Astrocyte (in vitro differentiated cells and primary cell): ENCODE results near the gene NOS1AP. TPM values are rescaled to one million over a fixed set of nuclear protein-coding genes. Genes with fewer than 3 reads are reported as not detected.

Experiments used
- DNase-seq: peaks from one replicate; pipeline ENCODE4 v3.0.0-alpha.2; 2010; ENCODE audit warnings: low read depth
- FAIRE-seq: peaks from 2 replicates; lab custom pipeline; 2011; peaks lifted over from hg19 to GRCh38; lab: Jason Lieb, UNC
- H2AFZ ChIP-seq: 2 replicates; pipeline ENCODE4 v1.6.0; 2012; ENCODE audit warnings: low read depth, low read length, inconsistent platforms
- H3K27ac ChIP-seq: 2 replicates; pipeline ENCODE4 v1.5.1; 2011; ENCODE audit warnings: low read depth, low read length, inconsistent platforms
- H3K27me3 ChIP-seq: 2 replicates; pipeline ENCODE4 v1.6.0; 2011; ENCODE audit warnings: low read length, inconsistent platforms; ENCODE audit not compliant: insufficient read depth
- H3K36me3 ChIP-seq: 2 replicates; pipeline ENCODE4 v1.5.1; 2011; ENCODE audit warnings: low read length, inconsistent platforms; ENCODE audit not compliant: insufficient read depth
- H3K4me1 ChIP-seq: 2 replicates; pipeline ENCODE4 v1.5.1; 2011; ENCODE audit warnings: low read length, inconsistent platforms; ENCODE audit not compliant: insufficient read depth
- H3K4me2 ChIP-seq: 2 replicates; pipeline ENCODE4 v1.6.0; 2012; ENCODE audit warnings: low read length, inconsistent platforms
- H3K4me3 ChIP-seq: 2 replicates; pipeline ENCODE4 v1.5.1; 2011; ENCODE audit warnings: low read depth, mild to moderate bottlenecking, low read length, inconsistent platforms; ENCODE audit not compliant: insufficient read depth
- H3K79me2 ChIP-seq: 2 replicates; pipeline ENCODE4 v1.6.0; 2012; ENCODE audit warnings: mild to moderate bottlenecking, low read length, inconsistent platforms; ENCODE audit not compliant: insufficient read depth
- H3K9ac ChIP-seq: 2 replicates; pipeline ENCODE4 v1.6.0; 2012; ENCODE audit warnings: mild to moderate bottlenecking, low read length, inconsistent platforms
- H3K9me3 ChIP-seq: 2 replicates; pipeline ENCODE4 v1.5.1; 2012; ENCODE audit warnings: low read depth, mild to moderate bottlenecking, low read length, inconsistent platforms; ENCODE audit not compliant: insufficient read depth
- H4K20me1 ChIP-seq: 2 replicates; pipeline ENCODE4 v1.6.0; 2012; ENCODE audit warnings: low read length, inconsistent platforms; ENCODE audit not compliant: insufficient read depth
- H3K27ac Mint-ChIP-seq: one replicate; pipeline ENCODE4 v1.8.0; 2021; ENCODE audit warnings: mild to moderate bottlenecking, mixed read lengths; ENCODE audit not compliant: unreplicated experiment
- H3K27me3 Mint-ChIP-seq: one replicate; pipeline ENCODE4 v1.8.0; 2021; ENCODE audit warnings: low read depth, mixed read lengths; ENCODE audit not compliant: unreplicated experiment
- H3K36me3 Mint-ChIP-seq: one replicate; pipeline ENCODE4 v1.8.0; 2021; ENCODE audit warnings: low read depth, mixed read lengths; ENCODE audit not compliant: unreplicated experiment
- H3K4me1 Mint-ChIP-seq: one replicate; pipeline ENCODE4 v1.8.0; 2021; ENCODE audit warnings: low read depth, mixed read lengths; ENCODE audit not compliant: unreplicated experiment
- H3K4me3 Mint-ChIP-seq: one replicate; pipeline ENCODE4 v1.8.0; 2021; ENCODE audit warnings: mild to moderate bottlenecking, moderate library complexity, mixed read lengths; ENCODE audit not compliant: unreplicated experiment
- H3K9me3 Mint-ChIP-seq: one replicate; pipeline ENCODE4 v1.8.0; 2021; ENCODE audit warnings: mild to moderate bottlenecking, mixed read lengths; ENCODE audit not compliant: unreplicated experiment
- CTCF ChIP-seq: IDR thresholded peaks from 2 replicates; pipeline ENCODE4 v1.5.1; 2011; ENCODE audit warnings: low read depth, mild to moderate bottlenecking, inconsistent platforms, low read length, moderate library complexity; ENCODE audit not compliant: insufficient read depth
- EZH2 ChIP-seq: IDR thresholded peaks from 2 replicates; pipeline ENCODE4 v1.6.1; 2012; ENCODE audit warnings: mild to moderate bottlenecking, low read length, inconsistent platforms; ENCODE audit not compliant: insufficient read depth
- total RNA-seq: library from RNA; stranded (reverse); gene quantifications from 2 replicates; pipeline ENCODE4 v1.2.1, GENCODE V29; 2021

The NOS1AP gene
- total RNA-seq, 1 donor from 2014 or later = 1.2 TPM

- no peak for FAIRE-seq
Observed at GRCh38 chr1:162166917-162167615, 97.6 kb downstream of the NOS1AP start.

GRCh38 chr1:162168261-162168660 is 98.8 kb downstream of the NOS1AP start:
- Mint-ChIP-seq H3K4me3 (no peak overlapping the region), H3K4me1 (peaks cover 7% of the 10 kb centered on the region), H3K36me3 (no peaks in the 10 kb centered on the region), H3K27ac (no peak overlapping the region), H3K27me3 (peaks cover 18% of the 10 kb centered on the region), H3K9me3 (no peaks in the 10 kb centered on the region)
- Histone ChIP-seq H3K4me2 (no peak overlapping the region), H3K79me2 (no peaks in the 10 kb centered on the region), H4K20me1 (no peaks in the 10 kb centered on the region), H3K36me3 (no peaks in the 10 kb centered on the region), H2AFZ (no peak overlapping the region), H3K4me1 (no peaks in the 10 kb centered on the region), H3K9me3 (no peaks in the 10 kb centered on the region), H3K4me3 (no peak overlapping the region), H3K27me3 (peaks cover 11% of the 10 kb centered on the region), H3K27ac (no peak overlapping the region), H3K9ac (no peak overlapping the region)
- TF ChIP-seq EZH2 (no peak), CTCF (no peak)
- no peak for FAIRE-seq
- no peak for DNase-seq

More at GRCh38 chr1:162166917-162167615, 97.6 kb downstream of the NOS1AP start:
- TF ChIP-seq CTCF (no peak), EZH2 (no peak)
- no peaks in the 10 kb centered on the region for H3K9me3 ChIP-seq
- H3K4me2 ChIP-seq = no peak overlapping the region
- Mint-ChIP-seq H3K9me3 (no peaks in the 10 kb centered on the region), H3K27ac (no peak overlapping the region), H3K27me3 (peaks cover 18% of the 10 kb centered on the region), H3K4me3 (no peak overlapping the region), H3K36me3 (no peaks in the 10 kb centered on the region), H3K4me1 (peaks cover 7% of the 10 kb centered on the region)
- no peak overlapping the region for H3K9ac ChIP-seq
- peaks cover 11% of the 10 kb centered on the region for H3K27me3 ChIP-seq
- H4K20me1 ChIP-seq = no peaks in the 10 kb centered on the region
- H3K36me3 ChIP-seq = no peaks in the 10 kb centered on the region
- H3K27ac ChIP-seq = no peak overlapping the region
- no peaks in the 10 kb centered on the region for H3K79me2 ChIP-seq
- DNase-seq = no peak
- no peaks in the 10 kb centered on the region for H3K4me1 ChIP-seq
- no peak overlapping the region for H3K4me3 ChIP-seq
- no peak overlapping the region for H2AFZ ChIP-seq
